ENCODE results near the gene PPM1F.
"Not testable (repeated sequence)": the region's sequence is repeated elsewhere in the genome, so short reads cannot be mapped to it uniquely, and the experiment has no call there.

PPM1F gene

DNA sequence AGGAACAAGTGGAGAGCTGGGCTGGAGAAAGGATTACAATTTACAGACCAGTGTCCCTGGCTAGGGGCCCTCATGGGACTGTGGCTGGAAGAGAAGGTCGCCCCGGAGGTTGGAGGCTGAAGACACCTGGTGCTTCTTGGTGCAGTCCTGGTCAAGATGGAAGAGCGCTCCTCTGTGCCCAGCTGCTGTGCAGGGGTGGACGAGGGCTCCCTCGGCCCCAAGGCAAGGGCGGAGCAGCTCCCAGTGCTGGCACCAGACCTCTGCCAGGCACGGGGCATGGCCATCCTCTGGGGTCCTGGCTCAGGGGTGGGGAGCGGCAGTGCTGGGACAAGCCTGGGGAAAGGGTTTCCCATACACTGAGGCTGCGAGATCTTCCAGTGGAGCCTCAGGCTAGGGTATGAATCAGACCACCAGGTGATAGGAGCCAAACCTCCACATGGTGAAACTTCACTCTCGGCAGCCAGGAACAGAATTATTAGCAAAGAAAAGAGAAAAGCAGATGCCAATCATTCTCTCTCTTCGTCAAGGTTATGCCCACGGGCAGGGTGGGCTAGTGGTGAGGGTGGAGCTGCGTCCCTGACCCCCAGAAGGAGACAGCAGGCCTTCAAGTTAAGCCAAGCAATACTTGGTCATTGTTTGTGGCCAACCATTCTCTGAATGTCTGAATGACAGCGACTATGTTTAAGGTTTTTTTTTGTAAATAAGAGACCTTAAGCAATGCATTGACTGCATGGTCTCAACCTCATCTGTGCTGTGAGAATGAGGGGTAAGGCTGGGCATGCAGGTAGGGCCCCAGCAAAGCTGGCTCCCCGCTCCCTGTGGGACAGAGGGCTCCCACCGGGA is 32.1 kb downstream of the PPM1F start:
- DNase-seq (ENCODE audit: low read depth in 2 of 2): no peak

DNA sequence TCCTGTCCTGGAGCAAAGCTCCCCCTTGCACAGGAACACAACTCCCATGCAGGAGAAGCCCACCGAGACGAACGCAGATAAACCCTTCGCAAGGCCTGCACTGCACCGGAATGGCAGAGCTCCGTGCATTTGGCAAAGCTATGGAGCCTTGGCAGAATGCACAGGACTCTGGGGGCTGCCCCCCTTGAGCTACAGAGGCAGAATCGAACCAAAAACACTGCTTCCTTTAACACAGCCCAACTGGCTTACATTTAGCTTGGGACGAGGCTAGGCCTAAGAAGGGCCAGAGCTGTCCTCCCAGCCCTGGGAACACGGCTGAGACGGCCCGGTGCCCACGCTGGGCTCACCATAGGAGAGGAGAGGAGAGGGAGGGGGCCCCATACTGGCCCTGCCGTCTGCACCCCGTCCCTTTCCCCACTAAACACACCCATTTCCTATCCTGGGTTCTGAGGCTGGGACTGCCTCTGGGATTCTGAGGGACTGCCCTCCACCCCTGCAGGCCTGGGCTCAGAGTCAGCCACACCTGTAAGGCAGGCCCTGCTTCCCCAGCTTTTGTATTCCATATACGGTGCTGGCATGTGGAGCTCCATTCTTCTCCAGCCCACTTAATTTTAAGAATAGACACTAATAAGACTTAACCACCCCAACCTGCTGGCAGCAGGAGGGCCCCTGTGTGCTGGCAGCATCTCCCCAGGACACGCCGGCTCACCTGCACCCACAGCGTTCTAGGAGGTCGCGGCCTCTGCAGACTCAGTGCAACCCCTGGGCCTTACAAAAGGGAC is 32.9 kb downstream of the PPM1F start:
- no peak for DNase-seq (ENCODE audit: low read depth in 2 of 2)

DNA sequence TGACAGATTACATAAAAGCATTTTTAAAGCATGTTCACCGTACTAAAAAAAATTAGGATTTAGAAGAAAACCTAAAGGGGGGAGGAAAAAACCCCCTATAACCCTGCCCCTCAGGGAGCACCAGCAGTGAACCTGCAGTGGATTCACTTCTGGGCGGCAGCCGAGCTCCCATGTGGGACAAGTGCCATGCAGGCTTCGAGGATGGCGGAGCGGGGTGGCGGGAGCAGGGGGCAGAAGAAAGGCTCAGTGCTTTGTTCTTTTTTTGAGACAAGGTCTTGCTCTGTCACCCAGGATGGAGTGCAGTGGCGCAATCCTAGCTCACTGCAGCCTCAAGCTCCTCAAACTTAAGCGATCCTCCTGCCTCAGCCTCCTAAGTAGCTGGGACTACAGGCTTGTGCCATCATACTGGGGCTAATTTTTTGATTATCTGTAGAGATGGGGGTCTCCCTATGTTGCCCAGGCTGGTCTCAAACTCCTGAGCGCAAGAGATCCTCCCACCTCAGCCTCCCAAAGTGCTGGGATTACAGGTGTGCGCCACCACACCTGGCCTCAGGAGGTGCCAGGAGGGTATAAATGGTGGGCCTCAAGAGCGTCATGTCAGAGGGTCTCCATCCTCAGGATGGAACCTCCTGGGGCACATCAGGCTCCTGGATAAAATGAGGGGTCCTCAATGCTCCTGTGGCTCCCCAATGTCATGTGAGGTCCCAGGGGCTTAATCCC is 34.0 kb downstream of the PPM1F start:
- DNase-seq (ENCODE audit: low read depth in 2 of 2): no peak

DNA sequence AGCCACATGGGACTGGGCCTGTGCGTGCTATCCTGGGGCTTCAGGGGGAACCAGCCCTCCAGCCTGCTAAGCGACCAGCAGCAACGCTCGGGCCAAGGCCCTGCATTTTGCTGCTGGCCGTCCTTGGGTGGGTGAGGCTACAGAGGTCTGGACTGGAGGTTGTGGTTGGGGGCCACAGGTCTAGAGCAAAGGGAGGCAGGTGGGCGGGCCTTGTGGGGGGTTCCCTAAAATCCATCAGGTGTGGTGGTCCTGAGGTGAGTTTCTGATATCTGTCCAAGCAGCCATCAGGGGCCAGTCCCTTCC is 34.7 kb downstream of the PPM1F start:
- DNase-seq (ENCODE audit: low read depth in 2 of 2): no peak

DNA sequence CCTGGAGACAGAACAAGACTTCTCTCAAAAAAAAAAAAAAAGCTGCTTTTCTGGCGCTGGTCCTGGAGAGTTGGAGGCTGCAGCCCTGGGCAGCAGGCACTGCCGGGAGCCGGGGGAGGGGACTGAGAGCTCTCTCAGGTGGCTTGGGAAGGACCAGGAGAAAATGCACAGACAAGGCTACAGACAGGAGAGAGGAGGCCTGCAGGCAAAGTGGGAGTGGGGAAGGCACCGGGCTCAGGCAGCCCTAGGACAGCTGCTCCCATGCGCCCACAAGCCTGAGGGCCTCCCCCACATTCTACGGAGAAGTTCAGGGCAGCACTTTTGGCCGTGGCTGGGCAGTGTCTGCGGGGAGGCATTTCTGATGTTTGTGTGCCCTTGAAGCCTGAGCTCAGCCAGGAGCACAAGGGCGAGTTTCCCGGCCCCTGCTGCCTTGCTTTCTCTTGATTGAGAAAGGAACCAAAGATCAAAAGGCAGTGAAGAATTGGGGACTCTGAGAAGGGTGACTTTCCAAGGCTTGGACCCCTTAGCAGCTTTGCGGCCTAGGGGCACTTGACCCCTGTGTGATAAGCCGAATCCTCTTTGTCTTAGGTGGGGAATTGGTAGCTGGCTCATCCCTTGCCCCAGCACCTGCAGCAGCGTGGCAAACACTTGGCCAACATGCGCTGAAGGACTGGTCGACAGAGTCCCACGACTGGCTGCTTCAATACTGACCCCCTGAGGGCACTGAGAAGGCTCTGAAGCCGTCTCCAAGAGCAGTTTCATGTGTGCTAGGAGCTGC is 35.3 kb downstream of the PPM1F start:
- DNase-seq (ENCODE audit: low read depth in 2 of 2): no peak

DNA sequence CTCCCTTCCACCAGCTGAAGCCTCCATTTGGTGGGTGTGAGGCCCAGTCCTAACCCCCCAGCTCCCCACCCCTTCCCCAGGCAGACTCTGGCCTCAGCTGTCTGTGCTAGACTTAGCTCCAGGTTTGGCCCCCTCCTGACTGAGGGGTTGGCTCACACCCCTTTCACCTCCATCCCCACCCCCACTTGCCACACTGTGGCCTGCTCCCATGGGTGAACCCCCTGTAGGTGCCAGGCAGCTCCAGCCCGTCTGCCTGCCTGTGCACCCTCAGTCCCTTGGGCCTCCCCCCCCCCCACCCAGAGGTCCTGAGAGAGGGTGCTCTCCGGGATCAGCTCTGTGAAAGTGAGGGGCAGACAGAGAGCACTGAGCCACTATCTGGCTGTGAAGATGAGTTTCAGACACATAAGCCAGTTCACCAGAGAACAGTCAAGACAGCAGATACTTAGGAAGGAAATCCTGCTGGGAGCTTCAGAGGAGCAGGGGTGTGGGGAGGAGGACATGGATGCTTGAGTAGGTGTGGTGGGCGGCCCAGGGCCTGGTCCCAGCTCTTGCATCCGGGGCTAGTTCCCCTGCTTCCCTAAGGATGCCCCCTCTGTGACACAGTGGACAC is 36.2 kb downstream of the PPM1F start:
- DNase-seq (ENCODE audit: low read depth in 2 of 2): no peak

DNA sequence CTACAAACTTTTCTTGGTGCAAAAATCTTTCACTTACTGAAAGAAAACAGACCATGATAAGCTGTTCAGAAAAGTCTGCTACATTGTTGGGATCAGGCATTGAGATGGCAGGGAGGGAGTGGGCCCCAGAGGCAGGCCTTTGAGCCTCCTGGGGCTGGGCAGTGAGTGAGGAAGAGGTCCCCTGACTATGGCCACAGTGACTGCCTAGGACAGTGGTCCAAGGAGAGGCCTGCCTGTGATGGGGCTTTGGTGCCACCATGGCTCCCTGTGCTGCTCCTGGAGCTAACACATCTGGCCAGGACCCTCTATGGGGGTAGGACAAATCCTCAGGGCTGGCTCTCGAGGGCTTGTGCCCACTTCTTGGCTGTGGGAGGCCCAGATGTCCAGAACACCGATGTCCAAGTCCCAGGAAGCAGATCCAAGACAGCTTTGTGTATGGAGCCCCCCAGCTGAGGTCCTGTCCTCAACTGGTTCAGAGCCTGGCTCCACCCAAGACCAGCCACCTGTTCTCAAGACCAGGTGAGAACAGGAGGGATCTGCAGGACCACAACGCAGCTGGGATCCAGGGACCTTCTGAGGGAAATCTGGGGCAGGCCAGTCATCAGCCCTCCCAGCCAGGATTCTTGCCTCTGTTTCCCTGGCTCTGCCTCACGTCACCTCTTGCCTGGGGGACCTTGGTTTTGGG is 36.9 kb downstream of the PPM1F start:
- DNase-seq (ENCODE audit: low read depth in 2 of 2): no peak

DNA sequence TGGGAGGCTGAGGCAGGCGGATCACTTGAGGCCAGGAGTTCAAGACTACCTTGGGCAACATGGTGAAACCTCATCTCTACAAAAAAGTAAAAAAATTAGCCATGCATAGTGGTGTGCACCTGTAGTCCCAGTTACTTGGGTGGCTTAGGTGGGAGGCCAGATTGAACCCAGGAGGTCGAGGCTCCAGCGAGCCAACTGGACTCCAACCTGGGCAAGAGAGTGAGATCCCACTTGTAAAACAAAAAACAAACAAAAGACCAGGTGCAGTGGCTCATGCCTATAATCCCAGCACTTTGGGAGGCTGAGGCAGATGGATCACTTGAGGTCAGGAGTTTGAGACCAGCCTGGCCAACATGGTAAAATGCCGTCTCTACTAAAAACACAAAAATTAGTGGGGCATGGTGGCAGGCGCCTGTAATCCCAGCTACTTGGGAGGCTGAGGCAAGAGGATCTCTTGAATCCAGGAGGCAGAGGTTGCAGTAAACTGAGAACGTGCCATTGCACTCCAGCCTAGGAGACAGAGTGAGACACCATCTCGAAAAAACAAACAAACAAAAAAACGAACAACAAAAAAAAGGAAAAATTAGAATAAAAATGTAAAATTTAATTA is 38.5 kb downstream of the PPM1F start:
- not testable (repeated sequence) for DNase-seq (ENCODE audit: low read depth in 2 of 2)

DNA sequence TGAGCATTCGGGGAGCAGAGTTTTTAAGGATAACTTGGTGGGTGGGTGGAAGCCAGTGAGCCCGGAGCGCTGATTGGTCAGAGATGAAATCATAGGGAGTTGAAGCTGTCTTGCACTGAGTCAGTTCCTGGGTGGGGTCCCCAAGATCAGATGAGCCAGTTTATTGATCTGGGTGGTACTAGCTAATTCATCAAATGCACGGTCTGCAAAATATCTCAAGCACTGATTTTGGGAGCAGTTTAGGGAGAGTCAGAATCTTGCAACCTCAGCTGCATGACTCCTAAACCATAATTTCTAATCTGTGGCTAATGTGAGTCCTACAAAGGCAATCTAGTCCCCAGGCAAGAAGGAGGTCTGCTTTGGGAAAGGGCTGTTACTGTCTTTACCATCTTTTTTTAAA is 42.3 kb downstream of the PPM1F start:
- DNase-seq (ENCODE audit: low read depth in 2 of 2): not testable (repeated sequence)

DNA sequence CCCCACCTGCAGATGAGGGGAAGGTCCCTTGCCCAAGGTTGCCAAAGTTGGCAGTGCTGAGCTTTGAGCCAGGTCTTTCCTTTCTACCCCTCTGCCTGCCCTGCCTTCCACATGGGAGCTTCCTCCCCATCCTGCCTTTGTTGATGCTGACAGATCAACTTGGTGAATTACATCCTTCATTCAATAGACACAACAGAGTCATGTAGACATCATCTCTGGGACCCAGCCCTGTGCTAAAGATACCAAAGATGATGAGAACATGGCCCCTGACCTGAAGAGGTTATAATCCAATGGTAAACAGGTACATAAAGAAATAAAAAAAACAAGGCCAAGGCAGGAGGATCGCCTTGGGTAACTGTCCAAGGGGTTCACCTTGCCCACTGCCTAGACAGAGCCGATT is 42.8 kb downstream of the PPM1F start:
- no peak for DNase-seq (ENCODE audit: low read depth in 2 of 2)

DNA sequence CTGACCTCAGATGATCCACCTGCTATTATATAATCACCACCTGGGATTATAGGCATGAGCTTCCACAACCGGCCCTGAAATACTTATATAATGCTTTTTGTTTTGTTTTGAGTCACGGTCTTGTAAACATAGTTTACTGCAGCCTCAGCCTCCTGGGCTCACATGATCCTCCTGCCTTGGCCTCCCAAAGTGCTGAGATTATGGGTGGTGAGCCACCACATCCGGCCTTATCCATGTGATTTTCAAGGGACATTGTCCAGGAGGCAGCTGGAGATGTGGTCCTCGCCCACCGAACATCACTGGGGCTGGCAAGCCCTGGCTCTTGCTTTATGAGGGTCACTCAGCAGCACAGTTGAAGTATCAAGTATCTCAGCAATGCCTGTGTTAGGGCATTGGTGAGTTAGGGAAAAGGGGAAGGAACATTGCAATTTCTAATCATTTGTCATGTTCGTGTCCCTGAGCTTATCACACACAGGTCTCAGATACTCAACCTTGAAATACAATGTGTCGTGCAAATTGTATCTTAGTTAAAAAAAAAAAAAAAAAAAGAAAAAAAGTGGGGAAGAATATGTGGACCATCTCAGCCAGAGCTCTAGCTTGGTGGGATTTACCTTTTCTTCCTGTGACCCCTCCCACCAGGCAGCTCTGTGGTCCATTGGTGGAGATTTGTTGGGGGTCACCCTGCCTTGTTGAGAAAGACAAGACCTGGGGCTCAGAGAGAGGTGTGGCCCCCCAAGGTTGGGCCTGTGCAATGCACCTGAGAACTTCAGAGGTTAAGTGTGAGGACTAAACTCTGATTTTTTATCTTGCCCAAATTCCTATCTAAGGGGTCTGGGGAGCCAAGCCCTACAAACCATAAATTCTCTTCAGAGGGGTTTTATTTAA is 44.8 kb downstream of the PPM1F start:
- DNase-seq (ENCODE audit: low read depth in 2 of 2): no peak

DNA sequence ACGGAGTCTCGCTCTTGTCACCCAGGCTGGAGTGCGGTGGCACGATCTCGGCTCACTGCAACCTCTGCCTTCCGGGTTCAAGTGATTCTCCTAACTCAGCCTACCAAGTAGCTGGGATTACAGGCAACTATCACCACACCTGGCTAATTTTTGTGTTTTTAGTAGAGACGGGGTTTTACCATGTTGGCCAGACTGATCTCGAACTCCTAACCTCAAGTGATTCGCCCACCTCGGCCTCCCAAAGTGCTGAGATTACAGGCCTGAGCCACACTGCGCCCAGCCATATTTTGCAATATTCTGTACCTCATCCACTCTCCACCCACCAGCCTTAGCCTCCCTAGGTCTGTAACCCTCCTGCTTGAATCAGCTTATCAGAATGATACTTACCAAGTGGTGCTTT is 47.4 kb downstream of the PPM1F start:
- DNase-seq (ENCODE audit: low read depth in 2 of 2): not testable (repeated sequence)

DNA sequence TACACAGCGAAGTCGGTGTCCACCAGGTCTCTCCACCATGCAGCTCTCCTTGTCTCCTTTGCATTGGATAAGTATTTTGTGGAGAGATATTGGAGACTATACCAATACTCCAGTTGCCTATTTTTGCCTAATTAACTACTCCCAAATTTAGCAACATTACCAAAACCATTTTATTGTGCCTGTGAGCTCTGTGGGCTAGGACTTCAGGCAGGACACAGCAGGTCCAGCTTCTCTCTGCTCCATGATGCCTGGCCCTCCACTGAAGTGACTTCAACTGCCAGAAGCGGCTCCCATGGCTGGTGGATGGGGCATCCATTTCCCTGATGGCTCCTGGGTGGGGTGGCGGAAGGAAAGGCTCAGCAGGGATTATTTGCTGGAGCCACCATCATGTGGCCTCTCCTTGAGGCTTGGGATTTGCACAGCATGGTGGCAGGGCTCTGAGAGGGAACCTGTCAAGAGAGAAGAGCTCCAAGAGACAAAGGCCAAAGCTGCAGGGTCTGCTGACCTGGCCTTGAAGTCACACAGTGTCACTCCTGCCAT is 48.3 kb downstream of the PPM1F start:
- DNase-seq (ENCODE audit: low read depth in 2 of 2): no peak

DNA sequence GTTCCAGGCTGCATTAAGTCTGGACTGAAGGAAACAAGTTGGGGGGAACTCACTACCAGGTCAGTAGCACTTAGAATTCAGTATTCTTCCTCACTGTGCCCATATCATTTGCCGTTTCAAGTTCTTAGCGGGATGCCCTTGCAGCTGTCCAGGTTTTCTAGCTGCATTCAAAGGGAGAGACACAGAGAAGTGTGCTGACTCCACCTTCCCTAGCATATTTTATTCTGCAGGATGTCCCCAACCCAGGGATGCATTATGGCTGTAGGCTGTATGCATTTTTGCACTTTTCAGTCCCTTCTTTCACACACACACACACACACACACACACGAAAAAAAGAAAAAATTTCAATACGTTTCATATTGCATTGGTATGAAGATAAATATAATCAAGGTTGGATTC is 49.4 kb downstream of the PPM1F start:
- DNase-seq (ENCODE audit: low read depth in 2 of 2): no peak

DNA sequence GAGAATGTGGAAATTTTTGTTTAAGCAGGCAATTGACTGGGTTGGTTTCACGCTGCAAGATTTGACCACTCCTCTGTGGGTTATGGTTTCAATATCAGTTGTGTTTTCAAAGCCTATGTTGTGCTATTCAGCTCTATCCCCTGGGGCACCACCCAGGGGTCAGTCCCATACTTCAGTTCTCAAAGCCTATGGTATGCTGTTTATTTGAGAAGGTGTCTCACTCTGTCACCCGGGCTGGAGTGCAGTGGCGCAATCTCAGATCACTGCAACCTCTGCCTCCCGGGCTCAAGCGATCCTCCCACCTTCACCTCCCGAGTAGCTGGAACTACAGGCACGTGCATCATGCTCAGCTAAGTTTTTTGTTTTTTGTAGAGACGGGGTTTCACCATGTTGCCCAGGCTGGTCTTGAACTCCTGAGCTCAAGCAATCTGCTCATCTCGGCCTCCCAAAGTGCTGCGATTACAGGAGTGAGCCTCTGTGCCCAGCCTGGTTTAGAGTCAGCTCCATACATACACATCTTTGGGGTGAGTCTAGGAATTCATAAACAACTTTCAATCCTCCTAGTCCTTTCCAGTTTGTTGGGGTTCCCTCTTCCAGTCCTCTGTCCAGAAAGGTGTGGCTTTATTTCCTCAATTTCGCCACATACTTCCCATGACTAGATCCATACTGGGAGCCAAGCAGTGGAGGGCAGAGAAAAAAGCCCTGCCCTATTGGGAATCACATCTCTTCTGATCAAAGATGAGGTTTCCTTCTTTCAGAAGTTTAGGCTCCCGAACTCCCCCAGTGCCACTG is 50.2 kb downstream of the PPM1F start:
- no peak for DNase-seq (ENCODE audit: low read depth in 2 of 2)

DNA sequence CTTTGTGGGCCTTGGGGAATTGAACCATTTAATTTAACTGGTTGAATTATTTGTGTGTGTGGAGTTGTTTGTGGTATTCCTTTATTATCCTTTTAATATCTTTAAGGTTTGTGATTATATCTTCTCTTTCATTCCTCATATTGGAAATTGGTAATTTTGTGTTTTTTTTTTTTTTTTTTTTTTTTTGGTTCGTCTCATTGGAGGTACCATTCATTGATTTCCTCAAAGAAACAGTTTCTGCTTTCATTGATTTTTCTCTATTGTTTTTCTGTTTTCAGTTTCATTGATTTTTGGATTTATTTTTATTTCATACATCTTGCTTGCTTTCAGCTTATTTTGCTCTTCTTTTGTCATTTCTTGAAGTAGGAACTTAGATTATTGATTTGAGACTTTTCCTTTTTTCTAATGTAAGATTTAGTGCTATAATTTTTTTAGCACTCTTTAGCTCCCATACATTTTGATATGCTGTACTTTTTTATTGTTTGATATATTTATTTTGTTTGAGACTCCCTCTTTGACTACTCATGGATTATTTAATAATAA is 54.2 kb downstream of the PPM1F start:
- DNase-seq (ENCODE audit: low read depth in 2 of 2): no peak

DNA sequence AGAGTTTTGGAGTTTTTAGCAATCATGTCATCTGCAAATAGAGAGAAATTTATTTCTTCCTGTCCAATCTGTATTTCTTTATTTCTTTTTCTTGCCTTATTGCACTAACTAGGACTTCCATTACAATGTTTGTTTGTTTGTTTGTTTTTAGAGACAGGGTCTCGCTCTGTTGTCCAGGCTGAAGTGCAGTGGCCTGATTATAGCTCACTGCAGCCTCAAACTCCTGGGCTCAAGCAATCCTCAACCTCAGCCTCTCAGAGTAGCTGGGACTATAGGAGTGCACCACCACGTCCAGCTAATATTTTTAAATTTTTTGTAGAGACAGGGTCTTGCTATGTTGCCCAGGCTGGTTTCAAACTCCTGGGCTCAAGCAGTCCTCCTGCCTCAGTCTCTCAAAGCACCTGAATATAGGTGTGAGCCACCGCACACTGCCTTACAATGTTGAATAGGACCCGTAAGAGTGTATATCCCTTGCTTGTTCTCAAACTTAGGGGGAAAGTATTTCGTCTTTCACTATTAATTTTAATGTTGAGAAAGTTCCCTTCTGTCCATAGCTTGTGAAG is 55.6 kb downstream of the PPM1F start:
- no peak for DNase-seq (ENCODE audit: low read depth in 2 of 2)

DNA sequence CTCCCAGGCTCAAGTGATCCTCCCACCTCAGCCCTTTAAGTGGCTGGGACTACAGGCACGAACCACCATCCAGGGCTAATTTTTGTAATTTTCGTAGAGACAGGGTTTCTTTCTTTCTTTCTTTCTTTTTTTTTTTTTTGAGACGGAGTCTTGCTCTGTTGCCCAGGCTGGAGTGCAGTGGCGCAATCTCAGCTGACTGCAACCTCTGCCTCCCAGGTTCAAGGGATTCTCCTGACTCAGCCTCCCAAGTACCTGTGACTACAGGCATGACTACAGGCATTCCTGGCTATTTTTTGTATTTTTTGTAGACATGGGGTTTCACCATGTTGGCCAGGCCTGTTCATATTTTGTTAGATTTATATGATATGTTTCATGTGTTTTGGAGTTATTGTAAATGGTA is 56.4 kb downstream of the PPM1F start:
- not testable (repeated sequence) for DNase-seq (ENCODE audit: low read depth in 2 of 2)

Data from stimulated activated CD8-positive, alpha-beta memory T cell treated with anti-CD3 and anti-CD28 coated beads, Interleukin-15, amount 100 ng/mL, for 4 hours (primary cell).